Gastrocnemius medialis (tissue), 4 donors: ENCODE data around the gene WDR13. TPM values are rescaled to one million over a fixed set of nuclear protein-coding genes. Genes with fewer than 3 reads are reported as not detected.

Experiments used
- ATAC-seq, 2 donors: fragments of 150-250 bp; one replicate each; pipeline ENCODE4 v1.9.1; 2016
- DNase-seq, 2 donors: peaks; one replicate each; pipeline ENCODE4 v3.0.0-alpha.2; 2019
- H3K27ac ChIP-seq, 4 donors: fragments of 200-600 bp; sonication (generic); 1 replicate in 1 of 4; 2 replicates in 3 of 4; pipeline ENCODE4 v1.5.1; 2016 to 2018; ENCODE audit warnings: mild to moderate bottlenecking in 2 of 4, moderate library complexity in 1 of 4
- H3K27me3 ChIP-seq, 3 donors: fragments of 200-600 bp; sonication (generic) in 2 of 3; 1 replicate in 1 of 3; 2 replicates in 2 of 3; pipeline versions ENCODE4 v1.5.1 to v1.6.0; 2016 to 2019; ENCODE audit warnings: mild to moderate bottlenecking in 1 of 3, moderate library complexity in 1 of 3
- H3K36me3 ChIP-seq, 2 donors: fragments of 200-600 bp; sonication (generic) in 1 of 2; one replicate each; pipeline ENCODE4 v1.5.1; 2017 to 2018
- H3K4me1 ChIP-seq, 2 donors: fragments of 200-600 bp; sonication (generic) in 1 of 2; one replicate each; pipeline ENCODE4 v1.5.1; 2016 to 2017; ENCODE audit warnings: mild to moderate bottlenecking in 2 of 2
- H3K4me3 ChIP-seq, 4 donors: fragments of 200-600 bp; sonication (generic) in 3 of 4; 1 replicate in 1 of 4; 2 replicates in 3 of 4; pipeline ENCODE4 v1.5.1; 2016 to 2019; ENCODE audit warnings: mild to moderate bottlenecking in 2 of 4
- H3K9me3 ChIP-seq, 3 donors: fragments of 200-600 bp; sonication (generic) in 2 of 3; 1 replicate in 1 of 3; 2 replicates in 2 of 3; pipeline ENCODE4 v1.5.1; 2016 to 2019
- CTCF ChIP-seq, 5 experiments: fragments of 450-650 bp in 3 of 5; fragments of 200-600 bp in 2 of 5; sonication (generic) in 2 of 5; IDR thresholded peaks in 4 of 5; conservative IDR thresholded peaks in 1 of 5; 1 replicate in 4 of 5; 2 replicates in 1 of 5; pipeline ENCODE4 v1.5.1; 2016 to 2019; ENCODE audit warnings: antibody characterized with exemption in 5 of 5, mild to moderate bottlenecking in 3 of 5, moderate library complexity in 3 of 5
- POLR2A ChIP-seq, 2 donors: fragments of 450-650 bp; IDR thresholded peaks; one replicate each; pipeline ENCODE4 v1.6.1; 2017; ENCODE audit warnings: antibody characterized with exemption in 2 of 2, mild to moderate bottlenecking in 2 of 2, moderate library complexity in 2 of 2
- in situ Hi-C, 4 donors: fragments of 200-750 bp; cut with MboI; loops; one replicate each; pipeline versions ENCODE4 v1.15.0 to v1.8.0; 2017; ENCODE audit warnings: low sequenced_read_pairs in 4 of 4
- intact Hi-C: fragments of 100-400 bp; cut with DNase I; formaldehyde crosslinking; loops from one replicate; pipeline ENCODE4 v1.15.1; 2023; ENCODE audit warnings: low total_unique reads
- total RNA-seq, 4 donors: library from RNA; depleted of rRNA; stranded (reverse); fragments of >200 nt; gene quantifications; one replicate each; pipeline versions ENCODE4 v1.1.0 to v1.2.3, GENCODE V29; 2016

WDR13 gene
- total RNA-seq, 4 donors from 2014 or later: 82.7 to 143 (median 133) TPM

- H3K9me3 ChIP-seq: no peaks in the 10 kb centered on the region
- no peaks in the 10 kb centered on the region for H3K27me3 ChIP-seq
- H3K36me3 ChIP-seq: peaks cover 0 to 36% of the 10 kb centered on the region in 2 donors
- TF ChIP-seq CTCF (IDR thresholded peaks at IDR 0.05 in 4 of 5, conservative IDR thresholded peaks at IDR 0.05 in 1 of 5): peak in 4 of 5 experiments; percentile 31 to 42 (median 34)
- TF ChIP-seq POLR2A (IDR thresholded peaks at IDR 0.05): peak; percentile 84 to 88
- intact Hi-C loops: loop anchor here (1.0 to 10.0 kb wide), 3 partner anchors 23 to 100 kb away; partner anchors contain the start of genes FTSJ1, SLC38A5, TBC1D25 and WDR13
- H3K4me1 ChIP-seq: peaks cover 11 to 14% of the 10 kb centered on the region in 2 donors
- in situ Hi-C loops: no loop called here
- ATAC-seq (peak; percentile 97 to 98), DNase-seq (peak; percentile 90 to 91)
- H3K27ac ChIP-seq: peak within 1 kb of the TSS; percentile 94 to 99 (median 98)
- peak within 1 kb of the TSS; percentile 64 to 89 (median 81) for H3K4me3 ChIP-seq
Measured at GRCh38 chrX:48574270-48575266, 22.7 kb upstream of the WDR13 start, which contains the start of gene RBM3. Gene RBM3 (plus strand): TSS chrX:48574484. CDS start chrX:48575181, 697 bp downstream.

- Histone ChIP-seq H3K36me3 (peaks cover 0 to 36% of the 10 kb centered on the region in 2 donors), H3K9me3 (no peaks in the 10 kb centered on the region), H3K27me3 (no peaks in the 10 kb centered on the region), H3K4me3 (peak overlapping the region; percentile 64 to 89 (median 81)), H3K4me1 (peaks cover 11 to 14% of the 10 kb centered on the region in 2 donors), H3K27ac (peak overlapping the region; percentile 94 to 99 (median 98))
- in situ Hi-C loops: no loop called here
- no peak for TF ChIP-seq CTCF (IDR thresholded peaks at IDR 0.05 in 4 of 5, conservative IDR thresholded peaks at IDR 0.05 in 1 of 5)
- TF ChIP-seq POLR2A (IDR thresholded peaks at IDR 0.05): no peak
- DNase-seq: no peak
- intact Hi-C loops: loop anchor here (10.0 kb wide), 1 partner anchor 101 kb away; the partner anchor contains the start of genes FTSJ1 and SLC38A5
- ATAC-seq: no peak
Measured at GRCh38 chrX:48575642-48576041, 21.6 kb upstream of the WDR13 start.

- Histone ChIP-seq H3K27me3 (no peaks in the 10 kb centered on the region), H3K27ac (peak overlapping the region; percentile 94 to 99 (median 98)), H3K4me3 (peak overlapping the region in 2 of 4 donors; percentile 81 to 89), H3K4me1 (peaks cover 11 to 14% of the 10 kb centered on the region in 2 donors), H3K36me3 (peaks cover 0 to 36% of the 10 kb centered on the region in 2 donors), H3K9me3 (no peaks in the 10 kb centered on the region)
- no peak for TF ChIP-seq CTCF (IDR thresholded peaks at IDR 0.05 in 4 of 5, conservative IDR thresholded peaks at IDR 0.05 in 1 of 5)
- no peak for TF ChIP-seq POLR2A (IDR thresholded peaks at IDR 0.05)
- no peak for ATAC-seq
- DNase-seq: no peak
- in situ Hi-C loops (no loop called here), intact Hi-C loops (loop anchor here (10.0 kb wide), 1 partner anchor 101 kb away; the partner anchor contains the start of genes FTSJ1 and SLC38A5)
Measured at GRCh38 chrX:48576108-48576507, 21.2 kb upstream of the WDR13 start.

GRCh38 chrX:48578661-48579128, 18.6 kb upstream of the WDR13 start:
- TF ChIP-seq CTCF (IDR thresholded peaks at IDR 0.05 in 4 of 5, conservative IDR thresholded peaks at IDR 0.05 in 1 of 5) (no peak), POLR2A (IDR thresholded peaks at IDR 0.05) (no peak)
- Histone ChIP-seq H3K9me3 (no peaks in the 10 kb centered on the region), H3K27ac (no peak overlapping the region), H3K4me3 (no peak overlapping the region), H3K36me3 (peaks cover 0 to 36% of the 10 kb centered on the region in 2 donors), H3K27me3 (no peaks in the 10 kb centered on the region), H3K4me1 (peaks cover 11 to 14% of the 10 kb centered on the region in 2 donors)
- no peak for ATAC-seq
- no peak for DNase-seq
- intact Hi-C loops (loop anchor here (10.0 kb wide), 1 partner anchor 104 kb away; the partner anchor contains the start of genes FTSJ1 and SLC38A5), in situ Hi-C loops (no loop called here)
